ENCODE results near the gene FGF1. TPM values are rescaled to one million over a fixed set of nuclear protein-coding genes. Genes with fewer than 3 reads are reported as not detected.

Gene FGF1
- total RNA-seq, 4 donors from 2014 or later = 0.81 to 1.3 (median 1.2) TPM

DNA sequence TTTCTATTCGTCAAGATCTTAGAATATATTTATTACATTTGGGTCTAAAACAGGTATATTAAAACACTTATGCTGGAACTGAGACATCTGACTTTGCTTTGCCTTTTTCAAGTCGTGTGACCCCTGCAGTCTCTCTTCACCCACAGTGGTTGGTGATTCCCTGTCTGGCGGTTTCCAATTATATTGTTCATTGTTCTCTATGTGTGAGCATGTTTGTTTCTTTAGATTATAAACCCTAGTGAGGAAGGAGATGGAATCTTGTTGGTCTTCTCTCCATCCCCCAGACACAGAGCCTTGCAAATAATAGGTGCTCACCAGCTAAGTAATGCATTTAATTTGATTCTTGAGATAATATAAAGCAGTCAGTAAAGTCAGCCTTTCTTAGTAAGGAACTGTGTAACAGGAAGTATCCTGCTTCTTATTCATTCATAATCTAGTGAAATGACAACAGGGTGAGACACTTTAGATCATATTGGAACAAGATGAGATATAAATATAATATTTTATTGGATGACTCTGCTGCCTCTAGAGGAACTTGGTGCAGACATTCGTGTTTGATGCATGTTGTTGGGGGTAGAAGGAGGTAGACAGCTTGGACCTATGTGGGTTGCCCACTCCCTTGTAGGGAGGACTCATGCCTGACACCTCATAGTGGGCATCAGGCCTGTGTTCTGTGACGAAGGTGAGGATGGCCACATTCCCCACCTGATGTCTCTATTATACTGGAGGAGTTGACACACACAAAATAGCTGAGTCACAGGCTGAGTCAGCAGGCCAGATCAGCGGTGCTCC, 88.1 kb downstream of the FGF1 start:
- peak; percentile 36 to 66 for DNase-seq
- Histone ChIP-seq H3K4me3 (replicated peaks in 1 of 3) (no peak overlapping the region), H3K27me3 (no peaks in the 10 kb centered on the region), H3K4me1 (peaks cover 19 to 31% of the 10 kb centered on the region in 2 donors), H3K36me3 (no peaks in the 10 kb centered on the region), H3K9me3 (no peaks in the 10 kb centered on the region), H3K27ac (no peak overlapping the region)
- 72 to 77% methylated on average over 6 of the region's 6 CpGs for WGBS, 2 donors
- intact Hi-C loops (cut with DNase I) = no loop called here
- no peak for TF ChIP-seq CTCF (IDR thresholded peaks at IDR 0.05)
- no peak for TF ChIP-seq POLR2A (IDR thresholded peaks at IDR 0.05)

DNA sequence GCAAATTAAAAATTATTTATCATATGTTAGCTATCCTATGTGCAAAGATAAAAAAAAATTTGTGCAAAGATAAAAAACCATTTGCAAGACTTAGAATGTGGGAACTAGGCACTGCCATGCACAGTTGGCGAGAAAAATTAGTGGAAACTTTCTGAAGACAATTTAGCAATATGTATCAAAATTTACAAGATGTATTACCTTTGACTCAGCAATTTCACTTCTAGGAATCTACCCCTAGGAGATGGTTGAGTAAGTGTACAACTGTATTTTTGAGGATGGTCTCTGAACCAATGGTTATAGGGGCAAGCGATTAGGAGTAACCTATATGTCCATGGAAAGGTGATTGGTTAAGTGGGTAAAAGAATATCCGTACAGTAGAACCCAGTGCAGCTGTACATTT, 88.9 kb downstream of the FGF1 start:
- H3K9me3 ChIP-seq = no peaks in the 10 kb centered on the region
- no peak overlapping the region for H3K4me3 ChIP-seq (replicated peaks in 1 of 3)
- TF ChIP-seq POLR2A (IDR thresholded peaks at IDR 0.05) (no peak), CTCF (IDR thresholded peaks at IDR 0.05) (no peak)
- intact Hi-C loops (cut with DNase I) = no loop called here
- H3K36me3 ChIP-seq = no peaks in the 10 kb centered on the region
- peaks cover 19 to 26% of the 10 kb centered on the region in 2 donors for H3K4me1 ChIP-seq
- no peaks in the 10 kb centered on the region for H3K27me3 ChIP-seq
- DNase-seq = no peak
- WGBS, 2 donors = 94 to 97% methylated on average over 3 of the region's 3 CpGs
- H3K27ac ChIP-seq = no peak overlapping the region

DNA sequence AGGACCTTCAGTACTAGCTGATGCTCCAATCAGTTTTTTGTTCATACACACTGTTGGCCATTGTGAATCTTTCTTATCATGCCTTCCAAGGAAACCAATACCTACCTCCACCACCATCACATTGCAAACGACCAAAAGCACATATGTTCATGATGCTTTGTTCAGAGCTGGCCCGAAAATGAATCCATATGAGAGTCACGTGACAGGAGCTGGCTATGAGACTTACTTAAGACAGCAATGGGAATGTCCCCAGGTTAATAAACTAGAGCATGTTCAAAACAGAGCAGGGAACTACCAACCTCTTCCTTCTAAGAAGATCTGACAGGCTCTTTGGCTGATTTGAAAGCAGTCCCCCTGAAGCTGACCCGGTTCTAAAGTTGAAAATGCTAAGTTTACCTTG, 93.5 kb downstream of the FGF1 start:
- DNase-seq = no peak
- Histone ChIP-seq H3K27ac (no peak overlapping the region), H3K36me3 (no peaks in the 10 kb centered on the region), H3K9me3 (no peaks in the 10 kb centered on the region), H3K4me1 (no peaks in the 10 kb centered on the region), H3K27me3 (no peaks in the 10 kb centered on the region), H3K4me3 (replicated peaks in 1 of 3) (no peak overlapping the region)
- intact Hi-C loops (cut with DNase I) = no loop called here
- no peak for TF ChIP-seq POLR2A (IDR thresholded peaks at IDR 0.05)
- no peak for TF ChIP-seq CTCF (IDR thresholded peaks at IDR 0.05)
- 81 to 89% methylated on average over 4 of the region's 4 CpGs for WGBS, 2 donors

DNA sequence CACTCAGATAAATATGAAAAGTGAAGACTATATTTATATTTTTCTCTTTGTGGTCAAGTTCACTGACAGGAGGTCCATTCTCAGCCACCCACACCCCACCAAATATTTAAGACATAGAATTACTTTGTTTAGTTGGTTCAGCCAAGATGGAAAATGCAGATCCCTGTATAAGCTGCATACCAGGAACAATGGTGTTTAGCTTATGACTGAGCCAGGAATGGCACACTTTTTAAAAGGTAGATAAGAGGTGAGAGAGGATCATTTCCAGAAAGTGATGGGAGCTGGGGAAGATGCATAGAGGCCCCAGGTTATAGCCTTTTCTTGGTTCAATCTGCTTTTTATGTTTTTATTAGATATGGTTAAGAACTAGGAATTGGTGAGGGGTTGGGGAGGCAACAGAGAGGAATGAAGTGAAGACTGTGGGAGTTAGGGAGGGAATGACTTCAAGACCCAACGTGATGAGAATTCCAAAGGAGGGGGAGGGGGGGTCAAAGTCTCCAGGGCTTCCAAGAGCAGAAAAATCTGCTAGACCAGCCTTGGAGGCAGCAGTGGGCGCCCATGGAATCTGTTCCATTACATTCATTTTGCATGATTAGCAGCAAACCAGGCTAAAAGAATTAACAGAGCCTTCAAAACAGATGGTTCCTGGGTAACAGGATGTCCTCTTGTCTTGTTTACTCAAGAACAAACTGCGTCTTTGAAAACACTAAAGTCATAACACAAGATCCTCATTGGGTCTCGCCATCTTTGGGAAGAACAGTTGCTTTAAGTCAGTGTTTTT, 95.2 kb downstream of the FGF1 start:
- H3K36me3 ChIP-seq = no peaks in the 10 kb centered on the region
- DNase-seq = no peak
- no peak for TF ChIP-seq CTCF (IDR thresholded peaks at IDR 0.05)
- no peak for TF ChIP-seq POLR2A (IDR thresholded peaks at IDR 0.05)
- H3K4me3 ChIP-seq (replicated peaks in 1 of 3) = no peak overlapping the region
- intact Hi-C loops (cut with DNase I) = no loop called here
- H3K4me1 ChIP-seq = no peaks in the 10 kb centered on the region
- H3K27me3 ChIP-seq = no peaks in the 10 kb centered on the region
- H3K9me3 ChIP-seq = no peaks in the 10 kb centered on the region
- H3K27ac ChIP-seq = no peak overlapping the region
- WGBS, 2 donors = 70% methylated on average over 4 of the region's 4 CpGs

DNA sequence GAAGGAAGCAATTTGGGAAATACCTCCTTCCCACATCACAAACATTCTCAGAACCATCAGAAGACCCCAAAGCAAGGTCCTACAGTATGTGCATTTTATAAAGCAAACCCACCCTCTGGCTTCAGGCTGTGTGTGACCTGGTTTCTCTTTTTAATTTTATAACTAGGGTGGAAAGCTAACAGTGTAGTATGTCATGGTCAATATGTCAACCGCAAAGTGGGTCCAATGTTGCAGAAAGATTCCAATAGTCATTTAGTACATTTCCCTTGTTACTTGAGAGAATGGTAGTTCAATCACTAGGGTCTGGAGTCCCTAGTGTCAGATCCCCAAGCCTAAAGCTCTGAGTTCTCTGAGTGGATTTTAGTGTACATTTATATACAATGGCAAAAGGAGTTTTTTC, 96.2 kb downstream of the FGF1 start:
- WGBS, 2 donors = 100% methylated on average over 1 of the region's 1 CpG

More for the DNA sequence above, 96.2 kb downstream of the FGF1 start:
- no peaks in the 10 kb centered on the region for H3K4me1 ChIP-seq
- H3K36me3 ChIP-seq = no peaks in the 10 kb centered on the region
- no peaks in the 10 kb centered on the region for H3K27me3 ChIP-seq
- no peaks in the 10 kb centered on the region for H3K9me3 ChIP-seq
- H3K4me3 ChIP-seq (replicated peaks in 1 of 3) = no peak overlapping the region
- H3K27ac ChIP-seq = no peak overlapping the region
- DNase-seq = no peak
- TF ChIP-seq CTCF (IDR thresholded peaks at IDR 0.05) (no peak), POLR2A (IDR thresholded peaks at IDR 0.05) (no peak)
- intact Hi-C loops (cut with DNase I) = no loop called here
